ENCODE data around the gene UNC119.

The UNC119 gene

GRCh38 chr17:28545141-28545503 is 7.3 kb downstream of the UNC119 start:
- DNase-seq (ENCODE audit: low read depth in 1 of 2, low spot score in 1 of 2): no peak

GRCh38 chr17:28544402-28545140 is 7.9 kb downstream of the UNC119 start:
- no peak for DNase-seq (ENCODE audit: low read depth in 1 of 2, low spot score in 1 of 2)

GRCh38 chr17:28541439-28541838 is 11.0 kb downstream of the UNC119 start:
- no peak for DNase-seq (ENCODE audit: low read depth in 1 of 2, low spot score in 1 of 2)

GRCh38 chr17:28540231-28540630 is 12.2 kb downstream of the UNC119 start:
- no peak for DNase-seq (ENCODE audit: low read depth in 1 of 2, low spot score in 1 of 2)

- DNase-seq (ENCODE audit: low read depth in 1 of 2, low spot score in 1 of 2): no peak
Observed at GRCh38 chr17:28538296-28538895, 14.0 kb downstream of the UNC119 start.

- no peak for DNase-seq (ENCODE audit: low read depth in 1 of 2, low spot score in 1 of 2)
Observed at GRCh38 chr17:28537219-28537610, 15.2 kb downstream of the UNC119 start.

GRCh38 chr17:28536532-28537218 is 15.7 kb downstream of the UNC119 start:
- DNase-seq (ENCODE audit: low read depth in 1 of 2, low spot score in 1 of 2): no peak

GRCh38 chr17:28534740-28535375 is 17.6 kb downstream of the UNC119 start:
- DNase-seq (ENCODE audit: low read depth in 1 of 2, low spot score in 1 of 2): no peak

- no peak for DNase-seq (ENCODE audit: low read depth in 1 of 2, low spot score in 1 of 2)
Observed at GRCh38 chr17:28533091-28533807, 19.2 kb downstream of the UNC119 start.

GRCh38 chr17:28532050-28532960 is 20.1 kb downstream of the UNC119 start:
- DNase-seq (ENCODE audit: low read depth in 1 of 2, low spot score in 1 of 2): no peak

GRCh38 chr17:28530926-28531325 is 21.5 kb downstream of the UNC119 start:
- DNase-seq (ENCODE audit: low read depth in 1 of 2, low spot score in 1 of 2): no peak

GRCh38 chr17:28530250-28530649 is 22.2 kb downstream of the UNC119 start:
- DNase-seq (ENCODE audit: low read depth in 1 of 2, low spot score in 1 of 2): no peak

GRCh38 chr17:28529013-28529400 is 23.4 kb downstream of the UNC119 start:
- no peak for DNase-seq (ENCODE audit: low read depth in 1 of 2, low spot score in 1 of 2)

- no peak for DNase-seq (ENCODE audit: low read depth in 1 of 2, low spot score in 1 of 2)
Observed at GRCh38 chr17:28528327-28529012, 24.0 kb downstream of the UNC119 start.

GRCh38 chr17:28527859-28528258 is 24.6 kb downstream of the UNC119 start:
- DNase-seq (ENCODE audit: low read depth in 1 of 2, low spot score in 1 of 2): no peak

GRCh38 chr17:28527181-28527681 is 25.2 kb downstream of the UNC119 start:
- no peak for DNase-seq (ENCODE audit: low read depth in 1 of 2, low spot score in 1 of 2)

- no peak for DNase-seq (ENCODE audit: low read depth in 1 of 2, low spot score in 1 of 2)
Observed at GRCh38 chr17:28526381-28526780, 26.0 kb downstream of the UNC119 start.

- no peak for DNase-seq (ENCODE audit: low read depth in 1 of 2, low spot score in 1 of 2)
Observed at GRCh38 chr17:28524476-28525424, 27.7 kb downstream of the UNC119 start.
